HCT116 (cell line): ENCODE measurements around the gene FCRL6. TPM values are rescaled to one million over a fixed set of nuclear protein-coding genes. Genes with fewer than 3 reads are reported as not detected.

Experiments
- ATAC-seq: fragments of 200-7000 bp; cut with Tn5 transposase; 2 replicates; pipeline ENCODE4 v1.9.1; 2020; ENCODE audit warnings: mild to moderate bottlenecking, moderate library complexity
- BruUV-seq: library from RNA; stranded (reverse); fragments of 400-500 nt; replicated peaks from 2 replicates; lab custom pipeline; 2021; lab: Mats Ljungman, UMichigan
- CTCF ChIA-PET: fragments of 300-600 bp; sonication (Branson Sonifier 250); formaldehyde crosslinking; loops from one replicate; lab custom pipeline; 2021; ENCODE audit warnings: antibody characterized with exemption; lab: Charles Lee
- POLR2A ChIA-PET: fragments of 300-600, 350-600 bp; sonication (Branson Sonifier 250); formaldehyde crosslinking; loops from one replicate; lab custom pipeline; 2021; ENCODE audit warnings: antibody characterized with exemption; lab: Charles Lee
- RAD21 ChIA-PET, 2 experiments: fragments of 300-600 bp; sonication (Branson Sonifier 250); formaldehyde crosslinking; loops; one replicate each; lab custom pipeline; 2023; ENCODE audit warnings: low total read pairs in 2 of 2; ENCODE audit not compliant: uncharacterized antibody in 2 of 2, unreplicated experiment in 2 of 2, low non-redundant PET in 1 of 2; lab: Charles Lee
- DNase-seq: peaks from one replicate; pipeline ENCODE4 v3.0.0-alpha.2; 2010; ENCODE audit warnings: low read depth, low spot score
- H2AFZ ChIP-seq: fragments of 200-600 bp; shearing (Covaris generic), sonication (generic); 2 replicates; pipeline ENCODE4 v1.6.1; 2017; ENCODE audit warnings: low read depth, mixed run types, mixed read lengths, antibody characterized with exemption, low read length; ENCODE audit not compliant: poor library complexity, severe bottlenecking
- H3K27ac ChIP-seq: 2 replicates; pipeline ENCODE4 v1.5.1; 2012; ENCODE audit warnings: low read depth, low read length
- H3K27me3 ChIP-seq: fragments of 200-600 bp; sonication (generic); 2 replicates; pipeline ENCODE4 v1.6.1; 2016; ENCODE audit warnings: mixed run types, low read length, mixed read lengths; ENCODE audit not compliant: insufficient read depth
- H3K36me3 ChIP-seq, 2 experiments: fragments of 200-500 bp in 1 of 2; fragments of 200-600 bp in 1 of 2; sonication (Bioruptor generic) in 1 of 2; sonication (generic) in 1 of 2; 2 replicates each; pipeline versions ENCODE4 v1.5.1 to v1.6.1; 2014 to 2016; ENCODE audit warnings: low read length in 2 of 2, inconsistent platforms in 1 of 2, mixed read lengths in 1 of 2, mixed run types in 1 of 2; ENCODE audit not compliant: insufficient read depth in 2 of 2, control insufficient read depth in 1 of 2
- H3K4me1 ChIP-seq, 2 experiments: fragments of 200-600 bp in 1 of 2; sonication (generic) in 1 of 2; 2 replicates each; pipeline versions ENCODE4 v1.5.1 to v1.6.1; 2012 to 2017; ENCODE audit warnings: low read length in 2 of 2, inconsistent platforms in 1 of 2, mild to moderate bottlenecking in 1 of 2, mixed read lengths in 1 of 2, mixed run types in 1 of 2, moderate library complexity in 1 of 2; ENCODE audit not compliant: insufficient read depth in 2 of 2, control insufficient read depth in 1 of 2
- H3K4me2 ChIP-seq: fragments of 200-600 bp; sonication (generic); 2 replicates; pipeline ENCODE4 v1.6.1; 2017; ENCODE audit warnings: mixed run types, low read length, mixed read lengths
- H3K4me3 ChIP-seq, 2 experiments: fragments of 200-600 bp in 1 of 2; sonication (generic) in 1 of 2; replicated peaks in 1 of 2; 2 replicates each; pipeline ENCODE4 v1.5.1; 2011 to 2016; ENCODE audit warnings: low read length in 2 of 2, control low read depth in 1 of 2, low read depth in 1 of 2, mild to moderate bottlenecking in 1 of 2, mixed read lengths in 1 of 2, mixed run types in 1 of 2
- H3K79me2 ChIP-seq: fragments of 200-600 bp; sonication (generic); 2 replicates; pipeline ENCODE4 v1.6.1; 2017; ENCODE audit warnings: mild to moderate bottlenecking, mixed run types, low read length, moderate library complexity, mixed read lengths; ENCODE audit not compliant: insufficient read depth
- H3K9ac ChIP-seq: fragments of 200-600 bp; sonication (generic); 2 replicates; pipeline ENCODE4 v1.6.1; 2016; ENCODE audit warnings: low read length, mixed read lengths
- H3K9me2 ChIP-seq: fragments of 200-600 bp; sonication (generic), shearing (Covaris generic); 2 replicates; pipeline ENCODE4 v1.6.1; 2017; ENCODE audit warnings: mixed run types, mild to moderate bottlenecking, moderate library complexity; ENCODE audit not compliant: insufficient read depth
- H3K9me3 ChIP-seq, 2 experiments: fragments of 200-500 bp in 1 of 2; fragments of 200-600 bp in 1 of 2; sonication (Bioruptor generic) in 1 of 2; sonication (generic) in 1 of 2; 2 replicates each; pipeline ENCODE4 v1.6.1; 2014 to 2017; ENCODE audit warnings: low read length in 2 of 2, mixed read lengths in 2 of 2, inconsistent platforms in 1 of 2, low read depth in 1 of 2, mild to moderate bottlenecking in 1 of 2, mixed run types in 1 of 2, moderate library complexity in 1 of 2; ENCODE audit not compliant: control insufficient read depth in 1 of 2, insufficient read depth in 1 of 2
- H4K20me1 ChIP-seq: fragments of 200-600 bp; sonication (generic), shearing (Covaris generic); 2 replicates; pipeline ENCODE4 v1.6.1; 2017; ENCODE audit warnings: mixed run types, mild to moderate bottlenecking, moderate library complexity; ENCODE audit not compliant: insufficient read depth
- CBX3 ChIP-seq: IDR thresholded peaks from 2 replicates; pipeline ENCODE4 v1.6.1; 2012; ENCODE audit warnings: low read depth
- CEBPB ChIP-seq: IDR thresholded peaks from 2 replicates; pipeline ENCODE4 v1.6.1; 2012; ENCODE audit warnings: low read depth
- CTCF ChIP-seq, 3 experiments: fragments of 200-600 bp in 1 of 3; sonication (generic) in 1 of 3; IDR thresholded peaks in 2 of 3; conservative IDR thresholded peaks in 1 of 3; 2 replicates each; pipeline ENCODE4 v1.5.1; 2012 to 2017; ENCODE audit warnings: low read depth in 2 of 3, low read length in 2 of 3, antibody characterized with exemption in 1 of 3, borderline replicate concordance in 1 of 3, control low read depth in 1 of 3, mild to moderate bottlenecking in 1 of 3, mixed read lengths in 1 of 3, mixed run types in 1 of 3, moderate library complexity in 1 of 3; ENCODE audit not compliant: insufficient read depth in 1 of 3
- EGR1 ChIP-seq: IDR thresholded peaks from 2 replicates; pipeline ENCODE4 v1.6.1; 2012; ENCODE audit warnings: low read depth
- ELF1 ChIP-seq: IDR thresholded peaks from 2 replicates; pipeline ENCODE4 v1.6.1; 2012; ENCODE audit warnings: low read depth, borderline replicate concordance
- EZH2 ChIP-seq: fragments of 200-600 bp; sonication (generic); IDR thresholded peaks from 2 replicates; pipeline ENCODE4 v1.6.1; 2017; ENCODE audit warnings: antibody characterized with exemption, mixed run types
- EZH2phosphoT487 ChIP-seq: fragments of 200-600 bp; IDR thresholded peaks from 2 replicates; pipeline ENCODE4 v1.6.1; 2018; ENCODE audit warnings: antibody characterized with exemption, borderline replicate concordance
- FOSL1 ChIP-seq: IDR thresholded peaks from 2 replicates; pipeline ENCODE4 v1.6.1; 2012; ENCODE audit warnings: low read depth
- JUND ChIP-seq: IDR thresholded peaks from 2 replicates; pipeline ENCODE4 v1.6.1; 2012
- POLR2A ChIP-seq: IDR thresholded peaks from 2 replicates; pipeline ENCODE4 v1.7.0; 2011; ENCODE audit warnings: borderline replicate concordance; ENCODE audit not compliant: insufficient read depth, insufficient read length; ENCODE audit errors: extremely low read depth
- RAD21 ChIP-seq: IDR thresholded peaks from 2 replicates; pipeline ENCODE4 v1.6.1; 2012; ENCODE audit warnings: low read depth, mild to moderate bottlenecking
- SIN3A ChIP-seq: IDR thresholded peaks from 2 replicates; pipeline ENCODE4 v1.6.1; 2012; ENCODE audit warnings: low read depth
- SP1 ChIP-seq: IDR thresholded peaks from 2 replicates; pipeline ENCODE4 v1.6.1; 2012; ENCODE audit warnings: low read depth
- SRF ChIP-seq: IDR thresholded peaks from 2 replicates; pipeline ENCODE4 v1.6.1; 2012; ENCODE audit warnings: low read depth
- TCF7L2 ChIP-seq: IDR thresholded peaks from 2 replicates; pipeline ENCODE4 v1.7.0; 2011; ENCODE audit warnings: borderline replicate concordance, inconsistent platforms; ENCODE audit not compliant: insufficient read depth, insufficient read length; ENCODE audit errors: extremely low read depth
- ZNF274 ChIP-seq: fragments of 200-500 bp; sonication (Bioruptor generic); IDR thresholded peaks from 2 replicates; pipeline ENCODE4 v1.6.1; 2014; ENCODE audit warnings: mild to moderate bottlenecking, low read depth, low read length, inconsistent platforms
- intact Hi-C: fragments of 100-400 bp; cut with micrococcal nuclease; formaldehyde crosslinking; loops from 2 replicates; pipeline ENCODE4 v1.10.0; 2022
- total RNA-seq: library from RNA; stranded (reverse); gene quantifications from one replicate; pipeline ENCODE4 v1.2.1, GENCODE V29; 2021; ENCODE audit not compliant: unreplicated experiment
- TF ChIP-seq, protein P1 (sequence below): IDR thresholded peaks from 2 replicates; pipeline ENCODE4 v1.6.1; 2012; ENCODE audit warnings: low read depth
- TF ChIP-seq, protein P2 (sequence below): IDR thresholded peaks from 2 replicates; pipeline ENCODE4 v1.6.1; 2011; ENCODE audit warnings: mild to moderate bottlenecking, low read length, moderate library complexity; ENCODE audit not compliant: insufficient replicate concordance; ENCODE audit errors: extremely low read depth

Gene FCRL6
- total RNA-seq, 1 experiment from 2014 or later, result not detected

DNA sequence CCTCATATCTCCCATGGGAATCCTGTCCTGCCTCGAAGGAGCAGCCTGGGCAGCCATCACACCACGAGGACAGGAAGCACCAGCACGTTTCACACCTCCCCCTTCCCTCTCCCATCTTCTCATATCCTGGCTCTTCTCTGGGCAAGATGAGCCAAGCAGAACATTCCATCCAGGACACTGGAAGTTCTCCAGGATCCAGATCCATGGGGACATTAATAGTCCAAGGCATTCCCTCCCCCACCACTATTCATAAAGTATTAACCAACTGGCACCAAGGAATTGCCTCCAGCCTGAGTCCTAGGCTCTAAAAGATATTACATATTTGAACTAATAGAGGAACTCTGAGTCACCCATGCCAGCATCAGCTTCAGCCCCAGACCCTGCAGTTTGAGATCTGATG is 33.2 kb downstream of the FCRL6 start:
- TF ChIP-seq TCF7L2 (no peak), EZH2 (no peak), EZH2phosphoT487 (no peak), ELF1 (no peak), SRF (no peak), CBX3 (no peak), SIN3A (no peak), CTCF (IDR thresholded peaks at IDR 0.05 in 2 of 3, conservative IDR thresholded peaks at IDR 0.05 in 1 of 3; ENCODE audit: borderline replicate concordance in 1 of 3, insufficient read depth in 1 of 3, low read depth in 2 of 3, low read length in 2 of 3) (no peak), FOSL1 (no peak), POLR2A (no peak), SP1 (no peak), RAD21 (no peak), ZNF274 (no peak), JUND (no peak), CEBPB (no peak), EGR1 (no peak)
- TF ChIP-seq, protein P1, sequence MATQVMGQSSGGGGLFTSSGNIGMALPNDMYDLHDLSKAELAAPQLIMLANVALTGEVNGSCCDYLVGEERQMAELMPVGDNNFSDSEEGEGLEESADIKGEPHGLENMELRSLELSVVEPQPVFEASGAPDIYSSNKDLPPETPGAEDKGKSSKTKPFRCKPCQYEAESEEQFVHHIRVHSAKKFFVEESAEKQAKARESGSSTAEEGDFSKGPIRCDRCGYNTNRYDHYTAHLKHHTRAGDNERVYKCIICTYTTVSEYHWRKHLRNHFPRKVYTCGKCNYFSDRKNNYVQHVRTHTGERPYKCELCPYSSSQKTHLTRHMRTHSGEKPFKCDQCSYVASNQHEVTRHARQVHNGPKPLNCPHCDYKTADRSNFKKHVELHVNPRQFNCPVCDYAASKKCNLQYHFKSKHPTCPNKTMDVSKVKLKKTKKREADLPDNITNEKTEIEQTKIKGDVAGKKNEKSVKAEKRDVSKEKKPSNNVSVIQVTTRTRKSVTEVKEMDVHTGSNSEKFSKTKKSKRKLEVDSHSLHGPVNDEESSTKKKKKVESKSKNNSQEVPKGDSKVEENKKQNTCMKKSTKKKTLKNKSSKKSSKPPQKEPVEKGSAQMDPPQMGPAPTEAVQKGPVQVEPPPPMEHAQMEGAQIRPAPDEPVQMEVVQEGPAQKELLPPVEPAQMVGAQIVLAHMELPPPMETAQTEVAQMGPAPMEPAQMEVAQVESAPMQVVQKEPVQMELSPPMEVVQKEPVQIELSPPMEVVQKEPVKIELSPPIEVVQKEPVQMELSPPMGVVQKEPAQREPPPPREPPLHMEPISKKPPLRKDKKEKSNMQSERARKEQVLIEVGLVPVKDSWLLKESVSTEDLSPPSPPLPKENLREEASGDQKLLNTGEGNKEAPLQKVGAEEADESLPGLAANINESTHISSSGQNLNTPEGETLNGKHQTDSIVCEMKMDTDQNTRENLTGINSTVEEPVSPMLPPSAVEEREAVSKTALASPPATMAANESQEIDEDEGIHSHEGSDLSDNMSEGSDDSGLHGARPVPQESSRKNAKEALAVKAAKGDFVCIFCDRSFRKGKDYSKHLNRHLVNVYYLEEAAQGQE, result no peak
- TF ChIP-seq, protein P2, sequence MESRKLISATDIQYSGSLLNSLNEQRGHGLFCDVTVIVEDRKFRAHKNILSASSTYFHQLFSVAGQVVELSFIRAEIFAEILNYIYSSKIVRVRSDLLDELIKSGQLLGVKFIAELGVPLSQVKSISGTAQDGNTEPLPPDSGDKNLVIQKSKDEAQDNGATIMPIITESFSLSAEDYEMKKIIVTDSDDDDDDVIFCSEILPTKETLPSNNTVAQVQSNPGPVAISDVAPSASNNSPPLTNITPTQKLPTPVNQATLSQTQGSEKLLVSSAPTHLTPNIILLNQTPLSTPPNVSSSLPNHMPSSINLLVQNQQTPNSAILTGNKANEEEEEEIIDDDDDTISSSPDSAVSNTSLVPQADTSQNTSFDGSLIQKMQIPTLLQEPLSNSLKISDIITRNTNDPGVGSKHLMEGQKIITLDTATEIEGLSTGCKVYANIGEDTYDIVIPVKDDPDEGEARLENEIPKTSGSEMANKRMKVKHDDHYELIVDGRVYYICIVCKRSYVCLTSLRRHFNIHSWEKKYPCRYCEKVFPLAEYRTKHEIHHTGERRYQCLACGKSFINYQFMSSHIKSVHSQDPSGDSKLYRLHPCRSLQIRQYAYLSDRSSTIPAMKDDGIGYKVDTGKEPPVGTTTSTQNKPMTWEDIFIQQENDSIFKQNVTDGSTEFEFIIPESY, result no peak
- TF ChIP-seq, all 23 proteins: peak for 0
- no peak overlapping the region for H3K27ac ChIP-seq
- no TSS peak for BruUV-seq
- no peak overlapping the region for H2AFZ ChIP-seq
- no peaks in the 10 kb centered on the region for H4K20me1 ChIP-seq
- no peaks in the 10 kb centered on the region for H3K9me3 ChIP-seq
- RAD21 ChIA-PET, result interaction anchor here in 1 of 2 experiments (1.7 kb wide), 1 partner anchor 56 kb away, joined by 5 read pairs; no protein-coding TSS in a partner anchor
- H3K36me3 ChIP-seq, result no peaks in the 10 kb centered on the region
- DNase-seq (no peak), ATAC-seq (no peak)
- CTCF ChIA-PET, result interaction anchor here (2.0 kb wide), 1 partner anchor 56 kb away, joined by 31 read pairs; no protein-coding TSS in a partner anchor
- no peak overlapping the region for H3K9ac ChIP-seq
- no peak overlapping the region for H3K4me2 ChIP-seq
- H3K79me2 ChIP-seq, result no peaks in the 10 kb centered on the region
- POLR2A ChIA-PET, result no interaction called here
- no peaks in the 10 kb centered on the region for H3K27me3 ChIP-seq
- no peaks in the 10 kb centered on the region for H3K9me2 ChIP-seq
- no peak overlapping the region for H3K4me3 ChIP-seq
- peaks cover 0 to 14% of the 10 kb centered on the region in 2 experiments; a peak in 2 of 4 replicates for H3K4me1 ChIP-seq
- intact Hi-C loops, result no loop called here
